CMK (cell line): ENCODE results near the gene THADA.
"Not testable (repeated sequence)": the region's sequence is repeated elsewhere in the genome, so short reads cannot be mapped to it uniquely, and the experiment has no call there.

Experiments used
- DNase-seq: peaks from one replicate; pipeline ENCODE4 v3.0.0-alpha.2; 2010; ENCODE audit warnings: low read depth

The THADA gene

DNA sequence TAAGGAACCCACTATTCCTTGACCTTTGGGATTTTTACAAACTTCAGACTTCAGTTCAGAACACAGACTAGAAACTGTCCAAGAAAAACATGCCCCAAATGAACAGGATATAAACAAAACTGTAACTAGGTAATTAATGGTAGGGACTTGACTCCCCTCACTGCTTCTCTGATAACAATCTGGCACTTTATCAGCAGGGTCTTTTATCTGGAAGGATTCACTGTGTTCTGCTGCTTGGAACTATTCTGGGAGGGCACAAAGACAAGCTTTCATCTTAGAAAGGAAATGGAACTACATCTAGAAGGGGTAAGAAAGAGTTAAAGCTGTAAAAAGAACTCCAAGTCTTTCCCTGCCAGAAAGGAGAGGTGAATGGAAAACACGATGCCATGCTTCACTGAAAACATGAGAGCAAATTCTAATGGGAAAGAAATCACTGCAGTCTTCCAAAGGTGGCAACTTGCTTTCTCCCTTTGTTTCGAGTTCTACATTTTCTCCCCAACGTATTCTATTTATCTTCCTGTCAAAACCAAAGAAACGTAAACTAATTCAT lies 181.2 kb downstream of the THADA start:
- DNase-seq = no peak

DNA sequence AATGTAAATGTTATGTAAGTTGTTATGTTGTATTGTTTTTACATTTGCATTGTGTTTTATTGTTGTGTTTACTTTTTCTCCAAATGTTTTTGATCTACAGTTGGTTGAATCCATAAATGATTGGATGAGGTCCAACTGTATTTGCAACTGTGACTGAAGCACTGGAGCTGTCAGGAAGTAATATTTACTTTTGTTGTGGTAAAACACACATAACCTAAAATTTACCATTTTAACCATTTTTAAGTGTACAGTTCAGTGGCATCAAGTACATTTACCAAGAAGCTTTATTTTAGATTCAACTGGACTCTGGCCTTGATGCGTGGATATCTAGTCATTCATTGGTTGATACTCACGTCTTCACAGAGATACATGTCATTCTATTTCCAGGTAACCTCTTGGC lies 181.8 kb downstream of the THADA start:
- DNase-seq = no peak

DNA sequence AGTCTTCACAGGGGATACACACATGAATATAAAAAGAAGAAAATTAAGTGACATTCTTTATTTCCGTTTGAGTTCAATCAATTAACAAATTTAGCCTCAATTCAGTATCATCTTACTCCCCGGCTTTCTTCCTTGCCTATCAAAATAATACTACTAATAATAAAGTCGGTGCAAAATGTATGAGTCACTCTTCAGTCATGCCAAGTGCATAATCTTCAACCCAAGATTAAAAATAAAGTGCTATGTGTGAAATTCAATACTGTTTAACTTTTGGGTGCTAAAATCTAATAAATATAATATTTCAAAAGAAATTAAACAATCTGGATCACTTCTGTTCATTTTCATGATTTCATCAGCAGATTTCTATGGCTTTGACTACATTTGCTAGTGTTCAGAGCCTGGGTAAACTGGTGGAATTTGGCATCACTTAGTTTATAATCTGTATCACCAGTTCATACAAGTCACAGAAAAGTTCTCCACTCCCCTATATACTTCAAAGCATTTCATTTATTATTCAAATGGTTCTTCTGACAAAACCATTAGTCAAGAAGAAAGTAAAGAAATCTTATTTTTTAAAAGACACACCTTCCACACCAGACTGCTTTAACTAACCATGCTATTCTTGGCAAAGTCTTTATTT lies 183.6 kb downstream of the THADA start:
- DNase-seq = no peak

DNA sequence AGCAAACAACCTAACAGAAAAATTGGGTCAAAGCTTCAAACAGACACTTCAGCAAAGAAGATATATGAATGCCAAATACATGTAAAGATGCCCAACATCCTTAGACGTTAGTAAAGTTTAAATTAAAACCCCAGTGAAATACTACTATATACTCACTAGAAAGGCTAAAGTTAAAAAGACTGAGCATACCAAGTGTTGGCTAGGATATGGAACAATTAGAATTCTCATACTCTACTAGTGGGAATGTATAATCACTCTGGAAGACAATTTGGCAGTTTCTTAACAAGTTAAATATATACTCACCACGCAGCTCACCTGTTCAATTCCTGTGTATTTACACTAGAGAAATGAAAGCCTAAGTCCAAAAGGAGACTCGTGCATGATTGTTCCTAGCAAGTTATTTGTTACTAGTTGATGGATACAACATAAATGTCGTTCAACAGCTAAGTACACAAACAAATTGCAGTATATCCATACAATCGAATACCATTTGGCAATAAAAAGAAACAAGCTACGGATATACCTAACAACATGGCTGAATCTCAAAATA lies 185.7 kb downstream of the THADA start:
- no peak for DNase-seq

DNA sequence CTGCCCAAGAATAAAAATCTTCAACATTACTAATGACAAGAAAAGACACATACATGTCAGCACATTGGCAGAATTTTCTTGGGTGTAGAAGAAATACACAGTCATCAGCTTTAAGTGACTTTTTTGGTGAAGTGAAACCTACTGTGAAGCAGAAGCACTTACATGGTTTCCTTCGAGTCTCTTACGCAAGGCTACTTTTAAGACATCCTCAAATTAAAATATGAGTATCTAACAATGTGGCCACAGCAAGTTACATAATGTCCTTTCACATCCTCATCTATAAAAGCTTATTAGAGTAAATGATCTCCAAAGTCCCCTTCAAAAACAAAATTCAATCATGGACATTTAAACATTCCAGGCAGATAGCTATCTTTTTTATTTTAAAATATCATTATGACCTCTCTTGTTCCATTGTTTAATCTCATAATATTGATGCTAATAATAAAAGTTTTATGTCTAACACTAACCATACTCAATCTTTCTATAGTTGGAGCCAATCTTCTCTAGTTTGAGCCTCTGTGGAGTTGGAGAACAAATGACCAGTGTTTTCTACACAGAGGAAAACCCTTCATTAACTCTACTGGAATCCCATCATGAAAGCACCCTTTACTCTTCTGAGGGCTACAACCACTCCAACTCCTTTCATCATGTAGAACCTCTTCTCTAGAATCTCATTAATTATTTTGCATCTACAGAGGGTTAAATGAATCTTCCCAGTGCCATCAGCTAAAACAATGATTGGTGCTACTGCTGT lies 187.3 kb downstream of the THADA start:
- no peak for DNase-seq

DNA sequence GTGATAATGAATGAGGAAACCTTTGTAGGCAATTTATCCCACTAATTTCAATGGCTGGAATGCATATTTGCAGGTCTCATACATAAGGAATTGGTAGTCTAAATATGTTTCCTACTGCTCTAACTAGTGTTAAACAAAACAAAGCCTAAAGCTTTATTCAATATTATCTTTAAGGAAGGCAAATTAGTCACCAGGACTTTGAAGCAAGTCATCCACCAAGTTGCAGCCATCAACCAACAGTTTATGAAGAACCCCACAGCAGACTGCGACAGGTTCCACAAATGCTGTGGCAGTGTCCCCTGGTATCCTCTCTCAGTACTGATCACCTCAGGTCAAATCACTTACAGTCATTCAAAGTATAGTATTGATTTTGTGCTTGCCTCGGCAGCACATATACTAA lies 187.9 kb downstream of the THADA start:
- no peak for DNase-seq

DNA sequence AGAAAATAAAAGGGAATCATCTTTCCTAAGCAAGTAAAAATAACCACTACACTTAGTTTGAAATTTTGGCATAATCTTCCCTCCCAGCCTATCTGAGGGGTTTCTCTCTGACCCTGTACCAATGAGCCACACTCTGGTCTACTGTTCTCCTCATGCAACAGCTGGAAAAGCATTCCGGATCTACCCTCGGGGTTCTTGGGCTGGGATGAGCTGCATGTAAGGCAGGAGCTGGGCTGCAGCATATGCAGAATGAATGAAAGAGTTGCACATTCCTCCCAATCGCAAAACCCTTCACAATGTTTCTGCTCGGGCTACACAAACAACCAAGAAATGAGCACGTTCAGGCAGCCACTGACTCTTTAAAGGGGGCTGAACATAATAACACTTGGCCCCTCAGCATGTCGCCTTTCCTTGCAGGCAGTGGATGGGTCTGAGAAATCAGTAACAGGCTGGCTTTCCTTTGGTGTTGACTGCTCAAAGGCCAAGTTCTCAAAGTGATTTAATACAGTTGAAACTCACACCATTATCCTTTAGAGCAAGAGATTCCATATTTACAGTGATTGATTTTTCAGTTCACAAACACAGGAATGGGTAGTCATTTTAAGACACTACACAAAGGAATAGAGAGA lies 189.1 kb downstream of the THADA start:
- no peak for DNase-seq

DNA sequence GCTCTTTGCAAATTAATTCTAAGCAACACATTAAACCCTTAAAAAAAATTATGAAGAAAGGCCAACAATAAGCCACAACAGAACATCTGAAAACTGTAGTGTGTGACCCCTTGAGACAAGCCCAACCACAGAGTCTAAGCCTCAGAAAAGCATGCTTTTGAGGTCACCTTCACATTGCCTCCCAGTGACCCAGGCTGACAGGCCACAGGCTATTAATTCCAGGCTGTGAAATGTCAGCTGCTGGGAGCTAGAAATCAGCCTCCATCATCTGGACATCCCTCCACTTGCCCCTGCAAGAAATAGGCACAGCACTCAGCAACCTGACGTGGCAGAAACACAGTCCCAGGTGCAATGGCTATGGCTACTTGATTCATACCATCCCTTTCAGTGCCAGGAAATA lies 190.0 kb downstream of the THADA start:
- no peak for DNase-seq

DNA sequence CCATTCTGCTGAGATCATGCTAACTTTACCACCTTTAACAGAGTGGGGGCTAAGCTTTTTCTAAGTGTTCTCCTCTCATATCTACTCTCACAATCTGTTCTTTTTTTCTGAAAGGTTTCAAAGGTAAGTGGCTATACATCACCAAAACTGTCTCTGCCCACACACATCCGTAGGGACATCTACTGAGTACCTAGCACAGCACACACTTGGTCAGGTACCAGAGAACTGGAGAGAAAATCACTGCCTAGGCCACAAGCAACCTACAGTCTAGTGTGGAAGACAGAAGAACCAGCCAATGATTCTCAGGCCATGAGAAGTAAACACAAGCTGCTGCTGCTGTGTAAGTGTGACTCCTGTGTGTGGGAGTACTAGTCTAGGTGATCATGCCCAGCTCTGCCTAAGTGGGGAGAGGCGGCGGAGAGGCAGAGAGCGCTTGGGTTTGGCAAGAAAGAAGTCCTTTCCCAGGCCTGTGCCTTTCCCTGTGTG lies 193.3 kb downstream of the THADA start:
- no peak for DNase-seq

DNA sequence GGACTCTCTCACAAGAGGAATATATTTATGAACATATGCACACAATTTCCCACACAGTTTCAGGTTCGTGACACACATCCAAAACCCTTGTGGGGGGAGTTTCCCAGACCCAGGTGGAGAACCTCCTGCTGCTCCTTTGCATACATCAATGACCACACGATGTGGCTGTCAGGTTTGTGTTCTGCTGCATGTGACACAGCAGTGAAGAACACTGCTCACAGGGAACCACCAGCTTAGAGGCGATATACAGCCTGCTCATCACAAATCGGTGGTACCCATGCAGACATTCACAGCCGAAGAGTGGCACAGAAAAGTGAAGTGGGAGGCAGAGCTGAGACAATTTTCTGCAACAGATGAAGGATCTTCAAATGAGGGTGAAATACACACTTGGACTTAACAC lies 193.8 kb downstream of the THADA start:
- DNase-seq = no peak

DNA sequence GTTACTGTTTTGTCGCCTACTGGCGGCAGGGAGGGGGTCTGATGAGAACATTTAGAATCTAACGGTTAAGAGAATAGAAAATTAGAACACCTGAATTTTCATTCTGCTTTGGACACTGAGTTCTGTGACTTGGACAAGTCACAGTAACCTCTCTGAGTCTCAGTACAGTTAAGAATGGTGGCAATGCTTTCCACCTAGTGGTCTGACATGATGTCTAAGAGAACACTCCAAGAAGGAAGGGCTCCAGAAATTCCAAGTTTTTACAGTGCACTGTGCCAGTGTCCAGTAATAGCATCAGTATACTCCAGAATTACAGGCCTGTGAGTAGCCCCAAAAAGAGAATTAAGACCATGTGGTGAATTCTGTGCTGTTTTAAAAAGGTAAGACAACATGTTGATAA lies 195.3 kb downstream of the THADA start:
- DNase-seq = no peak

DNA sequence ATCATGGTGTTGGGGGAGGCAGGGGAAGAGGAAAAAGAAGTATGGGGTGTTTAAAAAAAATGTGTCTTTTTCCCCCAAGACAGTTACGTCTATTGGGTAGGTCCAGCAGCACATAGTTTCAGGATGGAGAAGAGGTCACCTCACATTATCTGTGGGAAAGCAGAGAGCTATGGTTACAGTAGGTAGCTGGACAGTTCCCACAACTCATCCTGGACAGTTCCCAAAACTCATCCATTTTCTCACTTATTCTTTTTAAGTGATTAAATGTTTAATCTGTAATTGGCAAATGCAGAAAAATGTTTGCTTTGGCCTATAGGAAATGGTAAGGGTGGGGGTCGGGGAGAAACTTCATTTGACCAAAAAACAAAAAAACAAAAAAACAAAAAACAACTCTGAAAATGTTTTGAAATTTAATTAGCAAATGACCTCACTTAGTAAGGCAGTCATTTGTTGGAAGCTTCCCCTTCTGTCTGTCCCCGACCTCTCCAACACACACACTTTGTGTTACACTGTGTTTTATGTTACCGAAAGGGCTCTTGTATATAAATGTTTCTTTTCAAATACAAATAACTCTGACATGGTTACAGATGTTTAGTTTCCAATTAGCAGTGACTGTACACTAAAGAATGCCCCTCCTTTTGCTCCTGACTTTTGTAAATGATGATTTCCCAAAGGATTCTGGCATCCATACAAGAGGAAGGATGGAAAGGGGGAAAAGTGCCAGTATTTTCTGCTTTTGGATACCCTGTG lies 196.1 kb downstream of the THADA start:
- no peak for DNase-seq

DNA sequence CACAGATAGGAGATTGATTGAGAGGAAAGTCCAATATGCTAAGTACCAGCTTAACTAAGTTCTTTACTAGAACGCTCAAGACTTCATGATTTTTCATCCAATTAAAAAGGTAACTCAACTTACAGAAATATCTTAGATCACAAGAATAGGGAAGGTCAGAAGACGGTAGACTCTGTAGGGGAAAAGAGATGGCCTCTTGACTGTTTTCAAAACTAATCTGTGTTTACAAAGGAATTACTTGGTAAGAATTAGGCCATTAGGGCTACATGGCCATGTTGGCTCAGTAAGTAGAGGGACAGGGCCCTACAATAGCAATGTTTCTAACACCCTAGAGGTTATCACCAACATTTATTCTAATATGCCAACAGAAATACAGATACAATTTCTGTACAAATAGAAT lies 196.7 kb downstream of the THADA start:
- no peak for DNase-seq

DNA sequence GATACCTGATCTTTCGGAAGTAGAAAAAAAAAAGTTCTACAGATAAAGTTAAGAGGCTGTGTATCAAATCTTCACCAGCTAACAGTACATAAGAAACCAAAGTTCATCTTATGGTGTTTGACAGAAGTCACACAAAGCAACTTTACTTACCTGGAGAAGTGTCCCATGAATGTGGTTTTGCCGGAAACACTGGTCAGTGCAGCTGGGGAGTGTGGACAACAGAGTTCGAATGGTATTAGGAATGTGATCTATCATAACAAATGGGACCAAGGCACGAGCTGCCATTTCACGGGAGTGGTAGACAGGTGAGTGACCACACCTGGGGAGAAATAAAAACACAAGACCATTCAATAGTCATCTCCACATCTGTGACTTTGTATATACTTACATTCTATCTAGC lies 198.0 kb downstream of the THADA start:
- DNase-seq = no peak

DNA sequence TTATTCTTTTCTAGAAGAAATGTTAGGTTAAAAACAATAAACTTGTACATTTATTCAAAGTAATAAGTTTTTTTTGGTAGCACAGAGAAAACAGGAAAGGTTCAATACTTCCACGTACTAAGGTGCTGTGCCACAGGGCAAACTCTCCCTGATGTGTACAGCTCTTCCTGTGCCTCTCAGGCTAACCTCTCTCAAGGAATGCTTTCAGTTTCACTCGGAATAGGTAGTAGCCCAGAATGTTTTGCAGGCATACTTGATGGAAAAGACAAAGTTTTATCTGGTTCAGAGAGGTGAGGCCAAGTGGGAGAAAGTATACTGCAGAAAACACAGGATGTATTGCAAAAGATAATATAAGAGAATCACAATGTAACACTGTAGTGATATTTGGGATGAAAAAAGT lies 198.4 kb downstream of the THADA start:
- no peak for DNase-seq

DNA sequence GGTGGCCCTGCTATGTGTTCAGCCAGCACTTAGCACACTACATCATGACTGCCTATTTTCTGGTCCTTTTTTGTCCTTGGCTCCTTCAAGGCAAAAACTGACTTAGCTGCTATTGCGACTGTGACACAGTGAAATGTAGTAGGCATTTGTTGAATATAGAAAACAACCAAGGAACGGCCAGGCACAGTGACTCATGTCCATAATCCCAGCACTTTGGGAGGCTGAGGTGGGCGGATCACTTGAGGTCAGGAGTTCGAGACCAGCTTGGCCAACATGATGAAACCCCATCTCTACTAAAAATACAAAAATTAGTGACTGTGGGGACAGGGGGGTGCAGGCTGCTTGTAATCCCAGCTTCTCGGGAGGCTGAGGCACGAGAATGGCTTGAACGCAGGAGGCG lies 199.5 kb downstream of the THADA start:
- not testable (repeated sequence) for DNase-seq

DNA sequence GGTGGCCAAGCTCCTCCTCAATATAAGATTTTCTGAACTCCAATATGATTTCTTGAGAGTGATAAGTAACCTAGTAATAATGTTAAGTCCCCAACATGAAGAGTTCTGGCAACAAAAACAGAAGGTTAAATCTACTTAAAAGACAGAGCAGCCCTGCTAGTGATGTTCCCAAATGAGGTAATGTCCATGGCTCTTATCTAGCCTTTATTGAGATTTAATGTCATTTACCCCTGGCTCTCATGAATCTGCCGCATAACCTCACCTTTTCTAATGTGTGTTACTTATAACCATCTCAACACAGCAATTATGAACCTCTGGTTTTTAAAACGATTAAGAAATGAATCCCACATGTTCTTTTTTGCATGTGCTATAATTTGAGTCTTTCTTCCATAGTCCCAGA lies 201.9 kb downstream of the THADA start:
- DNase-seq = no peak

DNA sequence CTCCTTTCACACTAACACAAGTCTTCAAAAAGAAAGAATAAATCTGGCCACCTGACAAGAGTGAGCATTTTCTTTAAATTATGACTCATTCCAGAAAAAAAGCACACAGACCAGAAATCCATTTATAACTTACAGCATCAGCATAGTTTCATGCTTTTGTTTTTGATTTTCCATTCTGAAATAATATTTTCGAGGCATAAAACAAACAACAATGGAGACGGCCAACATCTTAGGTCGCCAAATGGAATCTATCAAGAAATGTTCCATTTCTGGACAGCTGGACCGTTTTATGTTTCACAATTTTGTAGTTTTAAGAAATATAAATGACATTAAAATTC lies 204.0 kb downstream of the THADA start:
- DNase-seq = no peak

DNA sequence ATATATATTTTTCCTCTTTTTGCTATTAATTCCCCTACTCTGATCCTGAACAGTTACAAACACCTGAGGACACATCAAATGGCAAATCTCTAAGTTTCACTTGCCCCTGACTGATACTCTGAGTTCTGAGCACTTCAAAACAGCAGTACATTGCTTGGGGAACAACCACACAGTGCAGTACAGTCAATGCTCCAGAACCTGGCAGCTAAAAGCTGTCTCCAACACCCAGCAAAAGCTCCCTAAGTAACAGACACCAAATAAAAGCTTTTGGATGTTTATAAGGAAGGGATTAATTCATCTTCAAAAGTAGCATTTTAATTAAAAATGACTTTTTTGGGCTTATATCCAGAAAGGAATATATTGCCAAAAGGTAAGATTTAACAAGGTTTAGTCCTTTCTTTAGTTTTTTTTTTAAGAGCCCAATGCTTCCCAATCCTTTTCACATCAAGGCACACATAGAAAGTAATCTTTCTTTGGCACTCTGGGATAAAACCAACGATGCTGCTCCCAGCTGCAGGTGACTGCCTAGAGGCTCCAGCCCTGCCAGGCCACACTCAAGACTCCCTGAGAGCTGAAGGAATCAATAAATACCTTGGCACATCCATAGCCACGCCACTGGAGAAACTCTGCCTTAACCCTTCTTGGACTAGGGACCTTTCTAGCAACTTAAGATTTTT lies 204.5 kb downstream of the THADA start:
- no peak for DNase-seq

DNA sequence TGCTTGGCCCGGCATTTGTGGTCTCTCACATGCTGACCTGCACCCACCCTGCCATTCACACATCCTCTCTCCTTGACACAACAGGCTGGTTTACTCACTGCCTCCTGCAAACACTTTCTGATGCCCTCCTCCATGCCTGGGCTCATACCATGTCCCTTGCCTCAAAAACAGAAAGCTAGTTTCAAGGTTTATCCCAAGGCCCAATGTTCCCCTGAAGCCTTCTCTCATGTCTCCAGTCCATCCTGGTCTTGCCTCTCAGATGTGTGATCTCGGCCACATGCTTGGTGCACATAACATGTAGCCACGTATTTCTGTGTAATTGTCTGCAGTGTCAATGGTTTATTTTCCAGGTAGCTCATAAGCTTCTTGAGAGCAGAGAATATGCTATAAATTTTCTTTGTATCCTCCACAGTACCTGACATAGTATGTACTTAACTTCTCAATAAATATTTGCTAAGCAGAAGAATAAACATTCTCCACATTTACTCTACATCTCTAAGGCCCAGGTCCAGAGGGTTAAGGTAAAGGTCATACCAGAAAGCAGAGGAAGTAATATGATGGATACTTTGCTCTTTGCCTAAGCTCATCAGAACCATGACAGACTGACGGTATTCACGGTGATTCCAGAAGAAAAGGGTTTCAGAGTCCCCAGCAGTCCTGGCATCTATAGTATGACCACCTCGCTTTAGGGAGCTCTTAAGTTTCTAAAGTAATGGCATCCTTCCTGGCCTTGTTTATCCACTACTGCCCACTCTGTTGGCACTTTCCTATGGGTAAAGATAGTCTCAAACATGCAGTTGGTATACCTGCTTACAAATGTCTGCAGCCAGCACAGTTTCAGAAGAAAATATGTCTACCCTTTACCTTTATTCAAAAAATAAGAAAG lies 206.0 kb downstream of the THADA start:
- DNase-seq = no peak

DNA sequence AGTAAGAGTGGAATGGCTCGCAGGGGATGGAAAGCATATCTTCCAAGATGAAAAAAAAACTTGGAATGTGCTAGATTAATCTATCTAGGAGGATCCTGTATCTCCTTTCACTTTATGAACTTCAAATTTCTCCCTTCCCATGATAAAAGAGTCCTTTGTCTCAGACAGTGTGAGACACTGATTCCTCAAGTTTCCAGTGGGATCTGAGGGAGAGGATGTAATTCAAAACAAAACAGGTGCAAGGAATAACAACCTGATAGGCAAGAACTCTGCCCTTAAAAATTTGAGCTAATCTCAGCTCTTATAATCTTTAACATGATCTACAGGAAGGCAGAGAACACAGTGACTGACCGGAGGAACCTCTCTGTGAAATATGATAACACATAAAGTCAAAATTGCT lies 207.5 kb downstream of the THADA start:
- DNase-seq = no peak
